SKM-1 treated with dmso at 0.1 percent for 144 hours (cell line): ENCODE measurements around the gene PCNX2.
"Not testable (repeated sequence)": the region's sequence is repeated elsewhere in the genome, so short reads cannot be mapped to it uniquely, and the experiment has no call there.

Experiments used
- DNase-seq: peaks from one replicate; lab custom pipeline; 2025; ENCODE audit not compliant: unreplicated experiment; lab: John Stamatoyannopoulos, UW

PCNX2 gene

DNA sequence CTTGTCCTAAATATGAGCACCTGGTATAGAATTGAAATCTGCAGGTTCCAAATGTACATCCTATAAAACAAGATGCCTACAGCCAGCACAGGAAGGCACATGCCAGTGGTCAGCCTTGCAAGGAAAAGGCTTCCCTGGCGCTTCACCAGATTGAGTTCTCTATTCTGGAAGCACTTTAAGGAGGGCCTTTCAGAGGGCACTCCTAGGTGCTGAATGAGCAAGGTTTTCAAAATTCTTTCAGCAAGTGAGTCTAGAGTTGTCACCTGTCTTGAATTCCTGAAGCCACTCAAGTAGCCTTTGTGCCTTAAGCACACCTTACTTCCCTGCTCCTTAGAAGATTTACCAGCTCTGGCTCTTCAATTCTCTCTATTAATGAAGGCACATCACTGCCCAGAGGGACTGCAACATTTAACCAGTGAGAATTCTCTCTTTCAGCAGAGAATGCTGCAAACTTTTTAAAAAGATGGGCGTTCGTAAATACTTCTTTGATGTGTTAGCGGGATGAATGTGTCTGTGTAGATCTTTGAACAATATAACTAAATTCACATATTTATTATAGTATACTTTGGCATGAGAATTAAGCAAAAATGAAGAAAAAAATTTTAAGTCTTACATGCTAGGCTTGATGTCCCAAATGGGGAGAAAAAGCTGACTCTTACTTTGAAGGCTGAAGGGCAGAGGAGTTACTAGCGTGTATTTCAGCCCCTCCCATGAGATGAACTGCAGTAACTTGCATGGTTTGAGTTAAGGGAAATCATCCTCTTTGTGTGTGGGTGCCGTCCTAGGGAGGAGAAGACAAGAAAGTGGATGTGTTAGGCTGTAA lies 183.1 kb downstream of the PCNX2 start:
- no peak for DNase-seq

DNA sequence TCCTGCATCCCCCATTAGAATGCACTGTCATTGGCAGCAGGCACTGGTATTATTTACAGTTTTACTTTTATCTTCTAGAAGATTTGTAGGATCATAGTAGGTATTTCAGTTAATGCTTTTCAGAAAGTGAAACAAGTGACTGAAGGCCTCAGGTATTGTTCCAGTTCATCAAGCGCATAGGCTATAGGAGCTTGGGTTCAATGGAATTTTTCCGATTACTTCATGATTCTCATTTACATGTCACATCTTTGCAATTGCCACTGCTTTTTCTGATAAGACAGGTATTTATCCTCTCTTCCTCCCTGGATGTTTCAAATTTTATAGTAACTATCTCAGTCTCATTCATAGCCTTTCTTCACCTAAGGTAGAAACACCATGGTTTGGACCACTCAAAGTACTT lies 183.8 kb downstream of the PCNX2 start:
- no peak for DNase-seq

DNA sequence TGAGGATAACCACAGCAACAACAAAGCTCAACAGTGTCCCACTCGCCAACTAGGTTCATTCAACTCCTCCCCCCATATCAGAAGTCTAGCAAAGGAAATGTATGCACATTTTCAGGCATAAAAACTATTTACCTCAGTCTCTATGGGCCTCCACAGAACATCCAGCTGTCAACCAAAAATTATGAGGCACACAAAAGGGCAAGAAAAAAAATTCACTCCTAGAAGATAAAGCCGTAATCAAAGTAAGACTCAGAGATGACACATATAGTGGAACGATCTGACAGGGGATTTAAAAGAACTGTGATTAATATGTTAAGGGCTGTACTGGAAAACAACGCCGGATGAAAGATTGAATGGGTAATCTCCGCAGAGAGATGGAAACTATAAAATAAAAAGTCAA lies 186.4 kb downstream of the PCNX2 start:
- DNase-seq: no peak

DNA sequence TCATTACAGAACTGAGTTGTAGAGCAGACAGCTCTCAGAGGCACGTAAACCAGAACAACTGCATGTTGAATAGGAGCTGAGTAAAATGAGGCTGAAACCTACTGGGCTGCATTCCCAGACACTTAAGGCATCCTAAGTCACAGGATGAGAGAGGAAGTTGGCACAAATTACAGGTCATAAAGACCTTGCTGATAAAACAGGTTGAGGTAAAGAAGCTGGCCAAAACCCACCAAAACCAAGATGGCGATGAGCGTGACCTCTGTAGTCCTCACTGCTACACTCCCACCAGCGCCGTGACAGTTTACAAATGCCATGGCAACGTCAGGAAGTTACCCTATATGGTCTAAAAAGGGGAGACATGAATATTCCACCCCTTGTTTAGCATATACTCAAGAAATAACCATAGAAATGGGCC lies 187.8 kb downstream of the PCNX2 start:
- DNase-seq: not testable (repeated sequence)

DNA sequence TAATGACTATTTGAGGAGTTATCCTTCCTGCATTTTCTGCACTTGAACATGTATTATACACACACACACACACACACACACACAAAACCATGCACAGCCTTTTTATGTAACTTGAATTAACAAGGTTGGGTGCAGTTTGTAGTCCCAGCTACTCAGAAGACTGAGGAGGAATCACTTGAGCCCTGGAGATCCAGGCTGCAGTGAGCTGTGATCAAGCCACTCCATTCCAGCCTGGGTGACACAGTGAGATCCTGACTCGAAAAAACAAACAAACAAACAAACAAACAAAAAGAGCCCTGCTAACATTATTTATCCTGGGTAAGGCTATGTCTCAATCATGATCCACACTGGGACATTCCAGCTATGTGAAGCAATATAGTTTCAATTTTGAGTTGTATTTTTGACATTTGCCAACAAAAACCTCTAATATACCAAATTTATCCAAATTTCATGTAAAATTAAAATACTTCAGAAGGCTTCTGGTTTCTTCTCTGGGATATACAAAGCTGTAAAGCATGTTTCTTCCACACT lies 188.3 kb downstream of the PCNX2 start:
- DNase-seq: no peak

DNA sequence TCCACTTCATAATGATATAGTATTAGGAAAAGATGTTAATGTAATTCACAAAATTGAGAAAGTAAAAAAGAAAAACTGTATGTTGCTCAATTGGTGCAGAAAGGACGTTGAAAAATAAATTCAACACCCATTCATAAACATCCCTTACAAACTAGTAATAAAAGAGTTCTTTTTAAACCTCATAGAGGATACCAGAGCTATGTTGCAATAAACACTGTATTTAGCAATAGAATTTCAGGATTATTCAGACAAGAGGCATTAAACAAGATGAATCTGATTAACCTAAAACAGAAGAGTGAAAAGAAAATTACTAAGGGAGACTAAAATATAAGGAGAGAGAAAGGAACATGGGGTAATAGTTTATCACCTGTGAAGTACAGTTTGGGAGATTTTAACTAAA lies 190.3 kb downstream of the PCNX2 start:
- peak; percentile 54 for DNase-seq

DNA sequence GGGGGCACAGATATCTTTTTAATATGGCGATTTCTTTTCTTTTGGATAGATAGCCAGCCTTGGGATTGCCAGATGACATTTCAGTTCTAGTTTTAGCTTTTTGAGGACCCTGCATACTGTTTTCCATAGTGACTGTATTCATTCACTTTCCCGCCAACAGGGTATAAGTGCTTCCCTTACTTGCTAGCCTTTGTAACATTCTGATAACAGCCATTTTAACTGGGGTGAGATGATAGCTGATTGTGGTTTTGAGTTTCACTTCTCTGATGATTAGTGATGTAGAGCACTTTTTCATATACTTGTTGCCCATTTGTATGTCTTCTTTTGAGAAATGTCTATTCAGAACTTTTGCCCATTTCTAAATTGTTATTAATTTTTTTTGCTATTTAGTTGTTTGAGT lies 193.2 kb downstream of the PCNX2 start:
- no peak for DNase-seq

DNA sequence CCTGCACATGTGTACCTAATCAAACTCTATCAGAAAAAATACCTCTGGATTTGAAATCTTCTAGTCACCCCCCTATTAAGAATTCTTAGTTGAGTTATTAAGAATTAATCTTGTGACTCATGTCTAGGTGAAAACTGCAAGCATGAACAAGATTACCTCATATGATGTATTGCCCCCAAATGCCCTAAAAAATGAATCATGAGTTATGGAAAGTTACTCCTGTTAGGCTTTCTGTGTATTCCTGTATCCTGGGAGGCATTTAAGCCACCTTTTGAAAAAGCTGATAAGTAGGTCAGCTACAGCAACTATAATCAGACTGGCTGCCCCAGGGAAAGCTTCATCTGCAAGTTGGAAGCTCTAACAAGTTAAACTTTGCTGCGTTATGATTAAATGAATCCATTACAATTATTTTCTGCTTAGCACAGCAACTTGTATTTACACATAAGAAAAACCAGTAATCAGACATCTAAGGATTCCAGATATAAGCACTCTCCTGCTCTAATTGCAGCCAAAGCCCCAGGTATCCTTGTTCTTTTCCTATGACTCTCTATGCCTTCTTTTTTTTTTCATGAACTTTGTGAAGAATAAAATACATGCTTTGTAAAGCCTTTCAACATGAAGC lies 197.5 kb downstream of the PCNX2 start:
- no peak for DNase-seq

DNA sequence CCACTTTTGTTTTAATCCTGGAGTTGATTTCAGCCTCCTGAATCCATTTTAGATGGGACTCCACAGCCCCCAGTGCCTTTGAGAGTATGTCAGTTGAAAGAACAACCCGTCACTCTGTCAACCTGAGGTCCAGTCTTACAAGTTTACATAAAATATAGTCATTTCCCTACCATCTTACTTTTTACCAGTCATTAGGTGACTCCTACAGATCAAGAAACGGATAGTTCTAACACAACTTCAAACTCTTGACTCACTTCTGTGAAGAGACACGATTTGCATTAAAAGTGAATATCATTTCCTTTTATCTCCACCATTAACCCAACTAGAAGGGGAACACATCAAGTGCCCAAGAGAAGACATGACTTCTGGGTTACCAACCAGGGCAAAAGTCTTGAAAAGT lies 198.0 kb downstream of the PCNX2 start:
- DNase-seq: no peak

DNA sequence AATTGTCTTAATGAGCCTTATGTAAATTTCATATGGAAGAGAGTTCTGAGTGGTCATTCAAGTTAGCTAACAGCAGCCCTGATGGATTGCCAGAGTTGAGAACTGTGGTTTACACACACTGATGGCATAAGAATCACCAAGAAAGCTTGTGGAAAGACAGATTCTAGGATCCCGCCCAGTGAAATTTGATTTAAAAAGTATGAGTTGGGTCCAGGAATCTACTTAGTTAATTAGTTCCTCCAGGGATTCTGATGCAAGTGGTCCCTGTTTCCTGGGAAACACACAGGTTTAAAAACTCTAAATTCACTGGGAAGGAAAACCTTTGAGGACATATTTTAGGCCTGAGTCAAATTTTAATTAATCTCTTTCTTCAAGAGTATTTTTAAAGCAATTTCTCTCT lies 200.8 kb downstream of the PCNX2 start:
- no peak for DNase-seq

DNA sequence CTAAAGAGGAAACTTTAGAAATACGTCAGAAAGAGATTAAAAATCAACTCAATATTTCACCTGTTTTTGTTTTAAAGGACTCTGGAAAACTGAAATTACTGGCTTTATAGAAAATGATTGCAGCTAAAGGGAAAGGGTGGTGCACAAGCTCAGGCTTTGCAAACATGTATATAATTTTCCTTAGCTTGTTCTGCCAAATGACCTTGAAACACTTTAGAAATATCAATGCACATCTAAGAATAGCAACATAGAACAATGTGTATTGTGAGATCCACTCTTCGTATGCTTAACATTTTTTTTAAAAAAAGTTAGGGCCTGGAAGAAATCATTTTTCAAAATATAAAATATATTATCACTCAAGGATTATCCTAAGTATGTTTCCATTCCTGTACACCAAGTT lies 201.3 kb downstream of the PCNX2 start:
- DNase-seq: no peak

DNA sequence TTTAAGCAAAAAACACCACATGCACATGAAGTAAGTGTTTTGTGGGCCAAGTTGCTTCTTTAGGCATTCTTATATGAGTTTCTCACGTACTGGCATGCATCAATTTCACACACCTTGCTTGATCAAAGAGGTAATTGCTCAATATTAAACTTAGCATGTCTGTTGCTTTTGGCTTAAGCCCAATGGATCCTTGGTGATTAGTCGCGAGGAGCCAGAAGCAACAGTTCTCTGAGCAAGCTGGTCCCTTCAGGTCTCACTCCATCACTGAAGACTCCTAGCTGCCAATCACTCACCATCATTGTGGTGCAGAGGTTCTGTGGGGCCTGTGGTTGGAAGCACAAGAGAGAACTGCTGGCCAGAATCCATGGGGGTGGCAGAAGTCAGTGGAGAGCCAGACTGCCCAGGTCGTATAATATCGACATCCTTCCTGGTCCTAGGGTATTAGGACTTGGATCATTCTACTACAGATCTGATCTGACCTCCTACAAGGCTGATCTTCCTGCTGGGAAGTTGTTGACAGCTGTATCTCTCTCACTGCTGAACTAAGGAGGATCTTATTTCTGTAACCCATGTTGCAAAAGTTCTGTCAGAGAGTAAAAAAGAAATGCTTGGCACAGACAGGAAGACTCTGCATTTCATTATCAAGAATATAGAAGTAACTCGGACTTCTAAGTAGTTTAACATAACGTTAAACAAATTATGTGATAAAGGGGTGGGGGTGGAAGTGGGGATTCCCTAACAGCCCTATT lies 204.6 kb downstream of the PCNX2 start:
- no peak for DNase-seq

DNA sequence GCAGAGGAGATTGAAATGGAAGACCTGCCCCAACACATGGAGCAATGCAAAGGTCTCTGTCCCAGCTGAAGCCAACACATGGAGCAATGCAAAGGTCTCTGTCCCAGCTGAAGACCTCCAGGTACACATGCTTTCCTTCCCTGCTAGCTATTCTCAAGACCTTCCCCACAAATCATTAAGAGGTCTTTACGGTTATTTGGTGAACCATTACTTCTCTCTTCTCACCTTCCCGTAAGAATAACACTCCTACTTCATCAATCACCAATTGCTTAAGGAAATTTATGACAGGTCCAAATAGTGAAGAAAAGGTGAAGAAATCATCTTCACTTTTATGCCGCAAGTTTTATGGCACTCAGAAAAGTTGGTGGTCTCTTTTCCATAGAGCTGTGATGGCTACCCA lies 206.3 kb downstream of the PCNX2 start:
- DNase-seq: no peak

DNA sequence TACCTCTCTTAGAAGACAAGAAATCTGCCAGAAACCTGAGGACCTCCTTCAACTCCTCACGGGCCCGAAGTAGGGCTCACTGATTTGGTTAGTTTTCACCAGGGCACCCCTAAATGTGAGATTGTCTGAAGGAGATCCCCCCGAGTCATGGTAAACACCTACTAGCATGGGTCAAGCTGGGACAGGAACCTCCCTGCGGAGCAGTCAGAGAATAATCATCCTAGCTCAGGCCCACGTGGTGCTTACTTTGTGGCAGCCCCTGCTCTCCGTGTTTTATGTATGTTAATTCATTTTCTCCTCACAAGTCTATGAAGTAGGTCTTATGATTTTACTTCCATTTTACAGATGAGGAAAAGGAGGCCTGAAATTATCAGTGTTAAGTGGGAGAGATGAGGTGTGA lies 206.9 kb downstream of the PCNX2 start:
- no peak for DNase-seq

DNA sequence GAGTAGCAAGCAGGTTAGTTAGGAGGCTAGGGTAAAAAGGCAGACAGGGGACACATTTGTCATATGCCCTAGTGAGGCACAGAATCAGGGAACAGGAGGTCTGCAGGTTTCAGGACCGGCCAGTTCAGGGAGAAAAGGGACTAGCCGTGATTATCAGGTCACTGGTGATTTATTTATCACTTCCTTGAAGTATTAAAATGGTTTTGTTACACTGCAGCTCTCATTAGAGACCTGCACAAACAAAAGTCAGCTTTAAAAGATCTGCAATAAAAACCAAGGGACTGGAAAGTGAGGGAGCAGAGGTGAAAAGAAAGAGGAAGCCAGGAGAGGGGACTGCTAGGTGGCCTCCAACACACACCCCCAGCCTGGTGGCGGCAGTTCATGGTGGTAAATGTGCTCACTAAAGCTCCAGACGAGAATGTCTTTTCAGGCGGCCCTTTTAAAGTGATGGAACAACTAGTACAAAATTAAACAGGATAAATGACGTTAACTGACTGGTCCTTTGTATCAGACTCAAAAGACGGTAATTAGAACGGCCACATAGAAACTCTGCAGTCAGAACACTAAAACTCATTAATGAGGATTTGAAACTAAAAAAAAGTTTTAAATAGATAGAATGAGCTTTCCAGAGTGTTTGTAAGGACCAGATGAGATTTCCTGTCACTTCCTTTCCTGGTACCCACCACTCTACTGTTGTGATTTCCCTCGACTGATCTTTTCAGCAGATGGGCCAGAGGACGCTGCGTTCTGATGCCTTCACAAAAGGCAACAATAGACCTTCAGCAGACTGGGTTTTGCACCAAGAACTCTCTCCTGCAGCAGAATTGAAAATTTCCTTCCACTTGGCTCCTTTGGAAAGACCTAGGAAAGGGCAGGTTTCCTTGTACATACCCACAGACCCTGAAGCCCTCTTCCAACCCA lies 208.3 kb downstream of the PCNX2 start:
- DNase-seq: no peak

DNA sequence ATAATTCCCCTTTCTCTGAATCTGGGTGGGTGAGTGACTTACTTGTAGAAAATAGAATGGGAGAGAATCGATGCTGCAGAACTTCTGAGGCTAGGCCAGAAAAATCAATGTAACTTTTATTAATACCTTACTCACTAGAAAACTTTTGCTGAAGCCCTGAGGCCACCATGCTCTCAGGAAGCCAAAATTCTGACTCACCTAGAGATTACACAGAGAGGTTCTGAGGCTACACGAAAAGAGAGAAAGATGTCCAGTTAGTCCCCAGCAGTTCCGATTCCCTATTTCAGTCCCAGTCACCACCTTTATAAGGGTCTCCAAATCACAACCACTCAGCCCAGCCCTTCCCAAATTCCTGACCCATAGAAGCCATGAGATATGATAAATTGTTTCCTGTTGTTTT lies 210.0 kb downstream of the PCNX2 start:
- DNase-seq: no peak

DNA sequence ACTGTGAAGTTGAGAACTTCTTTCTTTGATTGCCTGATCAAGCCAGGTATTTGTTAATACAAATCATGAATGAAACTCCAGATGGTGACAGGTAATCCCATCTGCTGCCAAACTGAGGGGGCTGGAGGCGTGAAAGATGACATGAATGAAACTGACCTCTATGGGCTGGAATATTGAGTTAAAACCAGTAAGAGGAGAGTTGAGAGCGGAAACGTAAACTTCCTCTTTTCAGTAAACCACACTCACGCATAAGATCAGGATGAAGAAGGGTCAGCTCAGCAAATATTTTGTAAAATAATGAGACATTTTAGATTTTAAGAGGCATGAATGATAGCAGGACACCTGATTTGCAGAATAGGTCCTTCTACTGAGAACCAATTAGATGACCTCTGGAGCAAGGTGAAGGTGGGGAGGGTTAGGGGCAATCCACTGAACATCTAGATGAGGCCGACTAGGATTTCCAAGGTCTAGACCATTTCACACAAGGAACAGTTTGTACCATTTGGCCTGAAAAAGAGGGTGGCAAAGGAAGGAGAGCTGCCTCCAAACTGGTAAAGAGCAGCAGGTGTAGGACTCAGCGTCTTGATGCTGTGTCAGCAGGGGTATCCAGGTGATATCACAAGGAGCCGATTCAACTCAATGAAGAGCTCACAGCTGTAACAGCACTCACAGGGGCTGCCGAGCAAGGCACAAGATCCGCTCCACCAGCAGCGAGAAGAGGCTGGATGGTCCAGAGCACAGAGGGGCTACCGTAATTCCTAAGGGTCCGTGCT lies 212.6 kb downstream of the PCNX2 start:
- peak; percentile 93 for DNase-seq

DNA sequence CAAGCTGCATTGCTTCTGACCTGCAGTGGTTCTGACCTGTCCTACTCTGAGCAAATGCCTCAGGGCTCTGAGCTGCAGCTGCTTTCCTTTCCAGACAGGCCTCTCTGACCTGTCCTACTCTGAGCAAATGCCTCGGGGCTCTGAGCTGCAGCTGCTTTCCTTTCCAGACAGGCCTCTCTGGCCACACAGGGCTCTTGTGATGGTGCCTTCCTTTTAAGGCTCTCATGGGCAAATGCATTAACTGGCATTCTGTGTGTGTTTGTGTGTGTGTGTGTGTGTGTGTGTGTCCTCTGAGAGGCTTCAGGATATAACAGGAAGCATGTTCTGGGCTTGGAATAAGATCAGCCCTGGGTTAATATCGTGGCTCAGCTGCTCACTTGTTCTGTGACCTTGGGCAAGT lies 213.8 kb downstream of the PCNX2 start:
- no peak for DNase-seq

DNA sequence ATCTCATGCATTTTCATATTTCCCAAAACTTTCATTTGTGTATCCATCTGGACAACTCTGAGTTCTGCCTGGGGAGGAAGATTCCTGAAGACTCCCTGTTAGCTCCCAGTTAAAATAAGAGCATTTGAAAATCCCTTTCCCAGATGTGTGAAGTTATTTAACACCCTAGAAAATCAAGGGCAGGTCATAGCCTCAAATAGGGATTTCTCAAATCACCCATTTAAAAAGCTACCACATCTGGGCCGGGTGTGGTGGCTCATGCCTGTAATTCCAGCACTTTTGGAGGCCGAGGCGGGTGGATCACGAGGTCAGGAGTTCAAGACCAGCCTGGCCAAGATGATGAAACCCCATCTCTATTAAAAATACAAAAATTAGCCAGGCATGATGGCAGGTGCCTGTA lies 214.7 kb downstream of the PCNX2 start:
- DNase-seq: not testable (repeated sequence)

DNA sequence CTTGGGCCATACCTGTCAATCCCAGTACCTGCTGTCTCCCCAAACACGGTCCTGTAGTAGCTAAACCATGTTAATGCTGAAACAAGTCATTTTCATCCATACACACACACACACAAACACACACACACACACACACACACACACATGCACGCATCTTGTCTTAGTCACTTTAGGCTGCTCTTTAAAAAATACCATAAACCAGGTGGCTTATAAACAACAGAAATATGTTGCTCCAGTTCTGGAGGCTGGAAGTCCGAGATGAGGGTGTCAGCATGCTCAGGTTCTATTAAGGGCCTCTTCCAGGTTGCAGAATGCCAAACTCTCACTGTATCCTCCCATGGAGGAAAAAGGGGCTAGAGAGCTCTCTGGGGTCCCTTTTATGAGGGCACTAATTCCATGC lies 215.2 kb downstream of the PCNX2 start:
- no peak for DNase-seq
